Neural cell (in vitro differentiated cells): ENCODE data around the gene ECHDC3. TPM values are rescaled to one million over a fixed set of nuclear protein-coding genes. Genes with fewer than 3 reads are reported as not detected.

Experiments
- H2AFZ ChIP-seq: fragments of 200-600, 300-800 bp; sonication (generic), shearing (Covaris generic); 2 replicates; pipeline ENCODE4 v1.6.0; 2014; ENCODE audit warnings: low read depth, mild to moderate bottlenecking, antibody characterized with exemption, low read length, moderate library complexity
- H3F3A ChIP-seq: fragments of 200-600 bp; shearing (Covaris generic); 2 replicates; pipeline ENCODE4 v1.6.1; 2016; ENCODE audit warnings: mild to moderate bottlenecking, moderate library complexity, mixed read lengths, antibody characterized with exemption, low read length; ENCODE audit not compliant: insufficient read depth, poor library complexity, severe bottlenecking
- H3K27ac ChIP-seq: fragments of 200-600, 300-800 bp; sonication (generic), shearing (Covaris generic); 2 replicates; pipeline ENCODE4 v1.5.1; 2014; ENCODE audit warnings: mild to moderate bottlenecking, low read length, moderate library complexity
- H3K27me3 ChIP-seq: fragments of 300-800, 200-600 bp; sonication (generic), shearing (Covaris generic); 2 replicates; pipeline ENCODE4 v1.6.0; 2014; ENCODE audit warnings: mild to moderate bottlenecking, low read depth, low read length, moderate library complexity; ENCODE audit not compliant: insufficient read depth
- H3K36me3 ChIP-seq: fragments of 300-800, 200-600 bp; sonication (generic), shearing (Covaris generic); 2 replicates; pipeline ENCODE4 v1.5.1; 2014; ENCODE audit warnings: mild to moderate bottlenecking, antibody characterized with exemption, low read length, moderate library complexity; ENCODE audit not compliant: insufficient read depth
- H3K4me2 ChIP-seq: fragments of 300-800, 200-600 bp; sonication (generic), shearing (Covaris generic); 2 replicates; pipeline ENCODE4 v1.6.0; 2014; ENCODE audit warnings: mild to moderate bottlenecking, low read length
- H3K4me3 ChIP-seq: fragments of 300-800, 200-600 bp; sonication (generic), shearing (Covaris generic); 2 replicates; pipeline ENCODE4 v1.5.1; 2014; ENCODE audit warnings: mild to moderate bottlenecking, low read length, moderate library complexity
- H3K79me2 ChIP-seq: fragments of 200-600 bp; shearing (Covaris generic); replicated peaks from 2 replicates; pipeline ENCODE4 v1.6.0; 2014; ENCODE audit warnings: mild to moderate bottlenecking, low read length, moderate library complexity; ENCODE audit not compliant: insufficient read depth
- H3K9ac ChIP-seq: fragments of 300-800, 200-600 bp; sonication (generic), shearing (Covaris generic); 2 replicates; pipeline ENCODE4 v1.6.1; 2016; ENCODE audit warnings: mild to moderate bottlenecking, low read length, mixed read lengths
- H3K9me2 ChIP-seq: fragments of 200-600 bp; shearing (Covaris generic); 2 replicates; pipeline ENCODE4 v1.6.1; 2016; ENCODE audit warnings: mild to moderate bottlenecking, low read length, mixed read lengths; ENCODE audit not compliant: insufficient read depth
- H3K9me3 ChIP-seq: fragments of 200-600, 300-800 bp; sonication (generic), shearing (Covaris generic); 2 replicates; pipeline ENCODE4 v1.6.1; 2016; ENCODE audit warnings: mild to moderate bottlenecking, mixed run types, low read length, moderate library complexity, mixed read lengths
- H4K20me1 ChIP-seq: fragments of 200-600 bp; shearing (Covaris generic); 2 replicates; pipeline ENCODE4 v1.6.1; 2016; ENCODE audit warnings: mild to moderate bottlenecking, mixed run types; ENCODE audit not compliant: insufficient read depth
- EP300 ChIP-seq: fragments of 450-650 bp; conservative IDR thresholded peaks from 2 replicates; pipeline ENCODE4 v1.6.1; 2014; ENCODE audit warnings: antibody characterized with exemption, mild to moderate bottlenecking, moderate library complexity; ENCODE audit not compliant: poor library complexity, severe bottlenecking
- EZH2 ChIP-seq: fragments of 200-600, 300-800 bp; shearing (Covaris generic), sonication (generic); IDR thresholded peaks from 2 replicates; pipeline ENCODE4 v1.6.1; 2014; ENCODE audit warnings: antibody characterized with exemption, low read length, borderline replicate concordance, mild to moderate bottlenecking; ENCODE audit not compliant: insufficient read depth, poor library complexity, severe bottlenecking
- MXI1 ChIP-seq: fragments of 450-650 bp; conservative IDR thresholded peaks from 2 replicates; pipeline ENCODE4 v1.6.1; 2014; ENCODE audit warnings: antibody characterized with exemption, mild to moderate bottlenecking; ENCODE audit not compliant: poor library complexity, severe bottlenecking
- POLR2AphosphoS5 ChIP-seq: IDR thresholded peaks from 2 replicates; pipeline ENCODE4 v1.6.1; 2012
- RAD21 ChIP-seq: fragments of 450-650 bp; conservative IDR thresholded peaks from 2 replicates; pipeline ENCODE4 v1.6.1; 2014; ENCODE audit warnings: antibody characterized with exemption, mild to moderate bottlenecking, moderate library complexity
- SMC3 ChIP-seq: fragments of 450-650 bp; conservative IDR thresholded peaks from 2 replicates; pipeline ENCODE4 v1.6.1; 2014; ENCODE audit warnings: antibody characterized with exemption, mild to moderate bottlenecking, moderate library complexity; ENCODE audit not compliant: poor library complexity
- TAF1 ChIP-seq: IDR thresholded peaks from 2 replicates; pipeline ENCODE4 v1.6.1; 2012; ENCODE audit warnings: low read depth
- polyA plus RNA-seq: library from polyadenylated mRNA; depleted of rRNA; stranded (reverse); fragments of >200 nt; gene quantifications from 2 replicates; pipeline ENCODE4 v1.2.3, GENCODE V29; 2014
- TF ChIP-seq, protein P1 (sequence below): IDR thresholded peaks from 2 replicates; pipeline ENCODE4 v1.6.1; 2012; ENCODE audit warnings: borderline replicate concordance
- TF ChIP-seq, protein P2 (sequence below): fragments of 450-650 bp; IDR thresholded peaks from 2 replicates; pipeline ENCODE4 v1.5.1; 2014; ENCODE audit warnings: antibody characterized with exemption, mild to moderate bottlenecking, moderate library complexity; ENCODE audit not compliant: poor library complexity, severe bottlenecking

Gene ECHDC3
- polyA plus RNA-seq, 1 donor from 2014 or later, result not detected

DNA sequence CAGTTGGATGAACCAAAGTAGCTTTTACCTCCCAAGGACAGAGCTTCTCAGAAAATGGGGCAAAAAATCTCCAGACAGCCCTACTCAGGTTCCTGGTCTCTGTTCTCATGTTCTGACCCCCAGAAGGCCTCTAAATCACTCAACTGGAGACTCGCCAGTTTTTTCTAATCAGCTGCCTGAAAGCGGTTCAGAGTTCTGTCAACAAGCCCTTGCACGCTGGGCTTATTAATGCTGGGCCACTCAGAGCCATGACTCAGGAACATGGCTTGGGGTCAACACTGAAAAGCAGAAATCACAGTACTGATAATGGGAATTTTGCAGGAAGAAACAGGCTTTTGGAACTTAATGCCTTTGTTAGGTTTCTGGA lies 15.3 kb downstream of the ECHDC3 start:
- Histone ChIP-seq H3K4me3 (no peak overlapping the region), H3K9me3 (no peaks in the 10 kb centered on the region), H4K20me1 (no peaks in the 10 kb centered on the region), H3K27ac (no peak overlapping the region), H3K27me3 (no peaks in the 10 kb centered on the region), H3K4me2 (no peak overlapping the region), H3K9ac (no peak overlapping the region), H3F3A (no peaks in the 10 kb centered on the region), H3K79me2 (no peaks in the 10 kb centered on the region), H3K36me3 (no peaks in the 10 kb centered on the region), H2AFZ (no peak overlapping the region), H3K9me2 (no peaks in the 10 kb centered on the region)
- no peak for TF ChIP-seq TAF1
- TF ChIP-seq MXI1, result no peak
- no peak for TF ChIP-seq RAD21
- TF ChIP-seq EZH2, result no peak
- TF ChIP-seq, protein P1, sequence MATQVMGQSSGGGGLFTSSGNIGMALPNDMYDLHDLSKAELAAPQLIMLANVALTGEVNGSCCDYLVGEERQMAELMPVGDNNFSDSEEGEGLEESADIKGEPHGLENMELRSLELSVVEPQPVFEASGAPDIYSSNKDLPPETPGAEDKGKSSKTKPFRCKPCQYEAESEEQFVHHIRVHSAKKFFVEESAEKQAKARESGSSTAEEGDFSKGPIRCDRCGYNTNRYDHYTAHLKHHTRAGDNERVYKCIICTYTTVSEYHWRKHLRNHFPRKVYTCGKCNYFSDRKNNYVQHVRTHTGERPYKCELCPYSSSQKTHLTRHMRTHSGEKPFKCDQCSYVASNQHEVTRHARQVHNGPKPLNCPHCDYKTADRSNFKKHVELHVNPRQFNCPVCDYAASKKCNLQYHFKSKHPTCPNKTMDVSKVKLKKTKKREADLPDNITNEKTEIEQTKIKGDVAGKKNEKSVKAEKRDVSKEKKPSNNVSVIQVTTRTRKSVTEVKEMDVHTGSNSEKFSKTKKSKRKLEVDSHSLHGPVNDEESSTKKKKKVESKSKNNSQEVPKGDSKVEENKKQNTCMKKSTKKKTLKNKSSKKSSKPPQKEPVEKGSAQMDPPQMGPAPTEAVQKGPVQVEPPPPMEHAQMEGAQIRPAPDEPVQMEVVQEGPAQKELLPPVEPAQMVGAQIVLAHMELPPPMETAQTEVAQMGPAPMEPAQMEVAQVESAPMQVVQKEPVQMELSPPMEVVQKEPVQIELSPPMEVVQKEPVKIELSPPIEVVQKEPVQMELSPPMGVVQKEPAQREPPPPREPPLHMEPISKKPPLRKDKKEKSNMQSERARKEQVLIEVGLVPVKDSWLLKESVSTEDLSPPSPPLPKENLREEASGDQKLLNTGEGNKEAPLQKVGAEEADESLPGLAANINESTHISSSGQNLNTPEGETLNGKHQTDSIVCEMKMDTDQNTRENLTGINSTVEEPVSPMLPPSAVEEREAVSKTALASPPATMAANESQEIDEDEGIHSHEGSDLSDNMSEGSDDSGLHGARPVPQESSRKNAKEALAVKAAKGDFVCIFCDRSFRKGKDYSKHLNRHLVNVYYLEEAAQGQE, result no peak
- TF ChIP-seq SMC3, result no peak
- no peak for TF ChIP-seq POLR2AphosphoS5
- no peak for TF ChIP-seq EP300
- TF ChIP-seq, protein P2, sequence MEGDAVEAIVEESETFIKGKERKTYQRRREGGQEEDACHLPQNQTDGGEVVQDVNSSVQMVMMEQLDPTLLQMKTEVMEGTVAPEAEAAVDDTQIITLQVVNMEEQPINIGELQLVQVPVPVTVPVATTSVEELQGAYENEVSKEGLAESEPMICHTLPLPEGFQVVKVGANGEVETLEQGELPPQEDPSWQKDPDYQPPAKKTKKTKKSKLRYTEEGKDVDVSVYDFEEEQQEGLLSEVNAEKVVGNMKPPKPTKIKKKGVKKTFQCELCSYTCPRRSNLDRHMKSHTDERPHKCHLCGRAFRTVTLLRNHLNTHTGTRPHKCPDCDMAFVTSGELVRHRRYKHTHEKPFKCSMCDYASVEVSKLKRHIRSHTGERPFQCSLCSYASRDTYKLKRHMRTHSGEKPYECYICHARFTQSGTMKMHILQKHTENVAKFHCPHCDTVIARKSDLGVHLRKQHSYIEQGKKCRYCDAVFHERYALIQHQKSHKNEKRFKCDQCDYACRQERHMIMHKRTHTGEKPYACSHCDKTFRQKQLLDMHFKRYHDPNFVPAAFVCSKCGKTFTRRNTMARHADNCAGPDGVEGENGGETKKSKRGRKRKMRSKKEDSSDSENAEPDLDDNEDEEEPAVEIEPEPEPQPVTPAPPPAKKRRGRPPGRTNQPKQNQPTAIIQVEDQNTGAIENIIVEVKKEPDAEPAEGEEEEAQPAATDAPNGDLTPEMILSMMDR, result no peak

DNA sequence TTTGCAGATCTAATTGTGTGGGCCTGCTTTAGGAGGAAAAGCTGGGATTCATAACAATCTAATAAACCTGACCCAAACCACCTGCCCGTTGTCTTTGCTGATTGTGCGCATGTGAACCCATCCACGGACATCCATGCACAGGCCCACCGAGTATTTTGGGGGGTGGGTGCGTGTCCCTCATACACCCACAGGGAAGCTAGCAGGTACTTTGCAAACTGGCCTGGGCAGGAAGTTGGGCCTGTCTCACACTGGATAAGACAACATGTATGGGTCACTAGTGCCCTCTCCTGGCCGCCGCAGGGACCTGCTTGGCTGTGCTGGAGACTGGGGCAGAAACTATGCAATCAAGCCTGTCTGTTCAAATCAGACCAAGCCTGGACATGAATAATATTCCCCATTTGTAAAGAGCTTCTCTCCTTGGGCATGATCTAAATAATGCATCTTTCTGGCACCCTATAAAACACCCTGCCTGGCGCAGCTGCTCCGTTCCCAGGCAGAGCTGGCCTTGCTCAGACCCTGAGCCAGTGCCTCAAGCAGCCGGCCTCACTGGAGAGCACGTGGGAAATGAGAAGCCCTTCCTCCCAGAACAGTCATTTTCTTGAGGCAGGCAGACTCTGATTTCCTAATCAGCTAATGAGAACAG lies 15.8 kb downstream of the ECHDC3 start:
- no peaks in the 10 kb centered on the region for H3K36me3 ChIP-seq
- TF ChIP-seq, protein P1, result no peak
- no peak for TF ChIP-seq MXI1
- TF ChIP-seq, protein P2, result peak; percentile 96
- no peak for TF ChIP-seq POLR2AphosphoS5
- TF ChIP-seq EP300, result peak; percentile 24
- peak; percentile 97 for TF ChIP-seq RAD21
- no peak for TF ChIP-seq TAF1
- no peak for TF ChIP-seq EZH2
- TF ChIP-seq SMC3, result peak; percentile 97
- H3K9ac ChIP-seq, result no peak overlapping the region
- no peak overlapping the region for H3K4me3 ChIP-seq
- no peaks in the 10 kb centered on the region for H3K9me2 ChIP-seq
- H3K79me2 ChIP-seq, result no peaks in the 10 kb centered on the region
- H4K20me1 ChIP-seq, result no peaks in the 10 kb centered on the region
- no peaks in the 10 kb centered on the region for H3K27me3 ChIP-seq
- no peaks in the 10 kb centered on the region for H3K9me3 ChIP-seq
- no peaks in the 10 kb centered on the region for H3F3A ChIP-seq
- H3K27ac ChIP-seq, result no peak overlapping the region
- H3K4me2 ChIP-seq, result no peak overlapping the region
- H2AFZ ChIP-seq, result no peak overlapping the region
